Measurements from ENCODE around the gene FN1.

The FN1 gene

GRCh38 chr2:215377283-215377682 is 58.6 kb downstream of the FN1 start:
- Histone ChIP-seq H3K4me3 (ENCODE audit: low read depth in 1 of 2, low read length in 2 of 2) (no peak overlapping the region), H3K27me3 (ENCODE audit: insufficient read depth, low read length, poor library complexity) (no peaks in the 10 kb centered on the region), H3K4me1 (ENCODE audit: insufficient read depth, low read length) (no peaks in the 10 kb centered on the region), H3K4me2 (ENCODE audit: insufficient read depth, low read length) (no peak overlapping the region), H4K20me1 (ENCODE audit: insufficient read depth, low read length) (no peaks in the 10 kb centered on the region), H3K36me3 (ENCODE audit: insufficient read depth, low read length) (no peaks in the 10 kb centered on the region), H3K9ac (ENCODE audit: low read depth, low read length) (no peak overlapping the region), H3K79me2 (ENCODE audit: insufficient read depth, low read length) (no peaks in the 10 kb centered on the region), H2AFZ (ENCODE audit: low read depth, low read length) (no peak overlapping the region), H3K27ac (ENCODE audit: low read length) (no peak overlapping the region), H3K9me3 (ENCODE audit: insufficient read depth, low read length, severe bottlenecking) (no peaks in the 10 kb centered on the region)
- TF ChIP-seq EZH2 (IDR thresholded peaks at IDR 0.05; ENCODE audit: borderline replicate concordance, low read depth, low read length, severe bottlenecking) (no peak), CTCF (IDR thresholded peaks at IDR 0.05; ENCODE audit: borderline replicate concordance, extremely low read depth, low read length, poor library complexity, severe bottlenecking) (no peak)
- ATAC-seq (ENCODE audit: insufficient read depth, low read depth) (no peak), DNase-seq (no peak)

- TF ChIP-seq CTCF (IDR thresholded peaks at IDR 0.05; ENCODE audit: borderline replicate concordance, extremely low read depth, low read length, poor library complexity, severe bottlenecking), result no peak
- no peak for TF ChIP-seq EZH2 (IDR thresholded peaks at IDR 0.05; ENCODE audit: borderline replicate concordance, low read depth, low read length, severe bottlenecking)
- Histone ChIP-seq H2AFZ (ENCODE audit: low read depth, low read length) (no peak overlapping the region), H3K4me1 (ENCODE audit: insufficient read depth, low read length) (no peaks in the 10 kb centered on the region), H3K79me2 (ENCODE audit: insufficient read depth, low read length) (no peaks in the 10 kb centered on the region), H3K36me3 (ENCODE audit: insufficient read depth, low read length) (no peaks in the 10 kb centered on the region), H3K27ac (ENCODE audit: low read length) (no peak overlapping the region), H3K4me2 (ENCODE audit: insufficient read depth, low read length) (no peak overlapping the region), H3K27me3 (ENCODE audit: insufficient read depth, low read length, poor library complexity) (no peaks in the 10 kb centered on the region), H3K9ac (ENCODE audit: low read depth, low read length) (no peak overlapping the region), H3K9me3 (ENCODE audit: insufficient read depth, low read length, severe bottlenecking) (no peaks in the 10 kb centered on the region), H3K4me3 (ENCODE audit: low read depth in 1 of 2, low read length in 2 of 2) (no peak overlapping the region), H4K20me1 (ENCODE audit: insufficient read depth, low read length) (no peaks in the 10 kb centered on the region)
- no peak for DNase-seq
- no peak for ATAC-seq (ENCODE audit: insufficient read depth, low read depth)
These were observed 59.6 kb downstream of the FN1 start for GRCh38 chr2:215376103-215376780.

- TF ChIP-seq EZH2 (IDR thresholded peaks at IDR 0.05; ENCODE audit: borderline replicate concordance, low read depth, low read length, severe bottlenecking) (no peak), CTCF (IDR thresholded peaks at IDR 0.05; ENCODE audit: borderline replicate concordance, extremely low read depth, low read length, poor library complexity, severe bottlenecking) (no peak)
- Histone ChIP-seq H3K4me2 (ENCODE audit: insufficient read depth, low read length) (no peak overlapping the region), H2AFZ (ENCODE audit: low read depth, low read length) (no peak overlapping the region), H3K9ac (ENCODE audit: low read depth, low read length) (no peak overlapping the region), H3K4me3 (ENCODE audit: low read depth in 1 of 2, low read length in 2 of 2) (no peak overlapping the region), H3K9me3 (ENCODE audit: insufficient read depth, low read length, severe bottlenecking) (no peaks in the 10 kb centered on the region), H3K27ac (ENCODE audit: low read length) (no peak overlapping the region), H3K79me2 (ENCODE audit: insufficient read depth, low read length) (no peaks in the 10 kb centered on the region), H3K27me3 (ENCODE audit: insufficient read depth, low read length, poor library complexity) (no peaks in the 10 kb centered on the region), H3K36me3 (ENCODE audit: insufficient read depth, low read length) (no peaks in the 10 kb centered on the region), H3K4me1 (ENCODE audit: insufficient read depth, low read length) (no peaks in the 10 kb centered on the region), H4K20me1 (ENCODE audit: insufficient read depth, low read length) (no peaks in the 10 kb centered on the region)
- ATAC-seq (ENCODE audit: insufficient read depth, low read depth) (no peak), DNase-seq (no peak)
These were observed 60.4 kb downstream of the FN1 start for GRCh38 chr2:215375467-215375830.
